K562 (cell line): ENCODE results near the gene NT5DC2. TPM values are rescaled to one million over a fixed set of nuclear protein-coding genes. Genes with fewer than 3 reads are reported as not detected.

Experiments
- ATAC-seq: fragments of 200-7000 bp; cut with Tn5 transposase; 3 replicates; pipeline ENCODE4 v1.9.1; 2020; ENCODE audit warnings: moderate library complexity
- BruUV-seq: library from RNA; stranded (reverse); fragments of 400-500 nt; replicated peaks from 2 replicates; lab custom pipeline; 2021; lab: Mats Ljungman, UMichigan
- CTCF ChIA-PET: fragments of 300-600 bp; formaldehyde crosslinking; extraction: SDS; loops from one replicate; lab custom pipeline; 2021; ENCODE audit warnings: low intra/inter-chr PET ratio; lab: Yijun Ruan, JAX
- POLR2A ChIA-PET: fragments of 300-600, 350-650 bp; sonication (Branson Sonifier 250); formaldehyde crosslinking; extraction: SDS; loops from one replicate; lab custom pipeline; 2021; ENCODE audit warnings: antibody characterized with exemption, inconsistent platforms; lab: Yijun Ruan, JAX
- DNase-seq, 4 experiments: peaks; one replicate each; pipeline versions ENCODE4 v3.0.0 to v3.0.0-alpha.2; 2011 to 2018; ENCODE audit warnings: low spot score in 3 of 4, mixed read lengths in 3 of 4; ENCODE audit errors: extremely low read depth in 1 of 4
- FAIRE-seq: peaks from 2 replicates; lab custom pipeline; 2011; peaks lifted over from hg19 to GRCh38; lab: Jason Lieb, UNC
- H2AFZ ChIP-seq: 2 replicates; pipeline ENCODE4 v1.6.0; 2011; ENCODE audit warnings: low read depth, low read length, control low read depth, inconsistent platforms
- H3K27ac ChIP-seq: fragments of 200-600 bp; 3 replicates; pipeline ENCODE4 v1.8.0; 2011; ENCODE audit warnings: low read depth, mild to moderate bottlenecking, control low read depth, inconsistent platforms, low read length, moderate library complexity, mixed read lengths; ENCODE audit errors: extremely low read depth
- H3K27me3 ChIP-seq, 2 experiments: fragments of 300-600 bp in 1 of 2; 2 replicates in 1 of 2; 3 replicates in 1 of 2; pipeline versions ENCODE4 v1.6.0 to v1.8.0; 2011; ENCODE audit warnings: inconsistent platforms in 2 of 2, low read length in 2 of 2, mild to moderate bottlenecking in 1 of 2, mixed read lengths in 1 of 2, moderate library complexity in 1 of 2; ENCODE audit not compliant: control insufficient read depth in 2 of 2, insufficient read depth in 2 of 2
- H3K36me3 ChIP-seq: fragments of 300-600 bp; 3 replicates; pipeline ENCODE4 v1.8.0; 2011; ENCODE audit warnings: mild to moderate bottlenecking, low read length, inconsistent platforms; ENCODE audit not compliant: control insufficient read depth, insufficient read depth
- H3K4me1 ChIP-seq, 2 experiments: fragments of 200-600 bp in 1 of 2; replicated peaks in 1 of 2; 2 replicates in 1 of 2; 3 replicates in 1 of 2; pipeline versions ENCODE4 v1.5.1 to v1.8.0; 2011; ENCODE audit warnings: inconsistent platforms in 2 of 2, low read length in 2 of 2, mild to moderate bottlenecking in 1 of 2, mixed read lengths in 1 of 2, moderate library complexity in 1 of 2; ENCODE audit not compliant: control insufficient read depth in 2 of 2, insufficient read depth in 2 of 2
- H3K4me2 ChIP-seq: 2 replicates; pipeline ENCODE4 v1.6.1; 2011; ENCODE audit warnings: low read length, control low read depth, inconsistent platforms, mixed read lengths; ENCODE audit not compliant: insufficient read depth
- H3K4me3 ChIP-seq: fragments of 200-600 bp; sonication (generic), shearing (Covaris generic); 2 replicates; pipeline ENCODE4 v1.5.1; 2016; ENCODE audit warnings: control low read depth, inconsistent platforms
- H3K79me2 ChIP-seq: fragments of 200-600 bp; 3 replicates; pipeline ENCODE4 v1.8.0; 2011; ENCODE audit warnings: low read length, inconsistent platforms; ENCODE audit not compliant: control insufficient read depth, insufficient read depth
- H3K9ac ChIP-seq, 2 experiments: 2 replicates each; pipeline versions ENCODE4 v1.6.0 to v1.6.1; 2011; ENCODE audit warnings: low read depth in 2 of 2, low read length in 2 of 2, control low read depth in 1 of 2, inconsistent platforms in 1 of 2, mild to moderate bottlenecking in 1 of 2, mixed read lengths in 1 of 2; ENCODE audit not compliant: insufficient read depth in 1 of 2
- H3K9me1 ChIP-seq: one replicate; pipeline ENCODE4 v1.6.0; 2011; ENCODE audit warnings: inconsistent platforms, mild to moderate bottlenecking, low read length, moderate library complexity; ENCODE audit not compliant: control insufficient read depth, insufficient read depth
- H3K9me3 ChIP-seq: replicated peaks from 2 replicates; pipeline ENCODE4 v1.5.1; 2011; ENCODE audit warnings: low read depth, low read length, inconsistent platforms; ENCODE audit not compliant: control insufficient read depth, insufficient read depth
- H4K20me1 ChIP-seq: replicated peaks from 2 replicates; pipeline ENCODE4 v1.6.1; 2011; ENCODE audit warnings: low read length, inconsistent platforms, mixed read lengths; ENCODE audit not compliant: control insufficient read depth, insufficient read depth
- HDAC2 ChIP-seq: fragments of 450-650 bp; IDR thresholded peaks from 2 replicates; pipeline ENCODE4 v1.6.1; 2016; ENCODE audit warnings: mild to moderate bottlenecking
- HEY1 ChIP-seq: fragments of 250-450 bp; sonication (Bioruptor Pico); IDR thresholded peaks from 2 replicates; pipeline ENCODE4 v1.5.0; 2020; ENCODE audit warnings: mild to moderate bottlenecking, moderate library complexity, borderline replicate concordance
- HSF4 ChIP-seq: fragments of 250-450 bp; sonication (Bioruptor Pico); IDR thresholded peaks from 2 replicates; pipeline ENCODE4 v2.1.2; 2022; ENCODE audit warnings: mild to moderate bottlenecking, moderate library complexity, borderline replicate concordance
- NFXL1 ChIP-seq: fragments of 450-650 bp; formaldehyde crosslinking; IDR thresholded peaks from 2 replicates; pipeline ENCODE4 v1.4.0; 2021; ENCODE audit warnings: mild to moderate bottlenecking
- POLR3G ChIP-seq: IDR thresholded peaks from 2 replicates; pipeline ENCODE4 v1.6.1; 2011; ENCODE audit not compliant: insufficient read length, insufficient replicate concordance; ENCODE audit errors: extremely low read depth
- PYGO2 ChIP-seq: fragments of 450-650 bp; IDR thresholded peaks from 2 replicates; pipeline ENCODE4 v1.6.1; 2016; ENCODE audit warnings: mild to moderate bottlenecking, missing genetic modification characterization, moderate library complexity, missing compliant biosample characterization
- in situ Hi-C: fragments of 300-500 bp; cut with MboI; formaldehyde crosslinking; loops from 4 replicates; pipeline ENCODE4 v1.15.0; 2018; ENCODE audit warnings: inconsistent platforms, mixed read lengths
- intact Hi-C: fragments of 100-400 bp; cut with micrococcal nuclease; formaldehyde crosslinking; loops from 2 replicates; pipeline ENCODE4 v1.14.2; 2022
- polyA plus RNA-seq, 8 experiments: library from polyadenylated mRNA; depleted of rRNA in 4 of 8; stranded (reverse) in 5 of 8; unstranded in 3 of 8; fragments of >200 nt; fragmentation: Nextera tagmentation in 2 of 8; fragmentation: Illumina TruSeq in 1 of 8; extraction: Ambion mirVana in 2 of 8; extraction: Trizol in 1 of 8; gene quantifications; 2 replicates each; pipeline versions ENCODE4 v1.2.1 to v1.2.3, GENCODE V29; 2011 to 2014; ENCODE audit warnings: inconsistent platforms in 1 of 8, missing spikeins in 1 of 8
- total RNA-seq, 7 experiments: library from RNA; depleted of rRNA in 6 of 7; stranded (reverse); fragments of >200 nt in 6 of 7; fragmentation: Illumina TruSeq in 2 of 7; extraction: Trizol in 2 of 7; gene quantifications; 2 replicates each; pipeline versions ENCODE4 v1.2.1 to v1.2.3, GENCODE V29; 2011 to 2021; ENCODE audit warnings: low replicate concordance in 1 of 7
- TF ChIP-seq, protein P1 (sequence below): fragments of 250-450 bp; sonication (Bioruptor Pico); IDR thresholded peaks from 2 replicates; pipeline ENCODE4 v1.5.0; 2021; ENCODE audit warnings: mild to moderate bottlenecking, moderate library complexity

NT5DC2 gene
- total and polyA plus RNA-seq, 9 of the 15 experiments (the other 6 are each of a cell fraction or from before 2014, with no cell fraction given) = 25.6 to 168 (median 122) TPM

GRCh38 chr3:52551118-52551517, 17.5 kb upstream of the NT5DC2 start:
- H4K20me1 ChIP-seq = 0 out of 2 replicates have a peak, but pooled peaks cover 4% of the 10 kb centered on the region
- intact Hi-C loops = no loop called here
- FAIRE-seq (no peak), ATAC-seq (no peak), DNase-seq (no peak)
- H3K27ac ChIP-seq = no peak overlapping the region
- ChIA-PET POLR2A (interaction anchor here (1.3 to 2.0 kb wide), 2 partner anchors 10 to 11 kb away, joined by 4 to 10 read pairs; no protein-coding TSS in a partner anchor), CTCF (no interaction called here)
- peaks cover 0 to 4% of the 10 kb centered on the region in 2 experiments; a peak in 2 of 5 replicates for H3K4me1 ChIP-seq
- no peaks in the 10 kb centered on the region for H3K79me2 ChIP-seq
- no peaks in the 10 kb centered on the region for H3K27me3 ChIP-seq
- no peaks in the 10 kb centered on the region for H3K9me1 ChIP-seq
- no peak overlapping the region for H3K4me2 ChIP-seq
- TF ChIP-seq HSF4 (CRISPR knock-in tag) (no peak), PYGO2 (no peak), NFXL1 (no peak), HEY1 (CRISPR knock-in tag) (no peak), POLR3G (no peak), HDAC2 (no peak)
- TF ChIP-seq, protein P1, sequence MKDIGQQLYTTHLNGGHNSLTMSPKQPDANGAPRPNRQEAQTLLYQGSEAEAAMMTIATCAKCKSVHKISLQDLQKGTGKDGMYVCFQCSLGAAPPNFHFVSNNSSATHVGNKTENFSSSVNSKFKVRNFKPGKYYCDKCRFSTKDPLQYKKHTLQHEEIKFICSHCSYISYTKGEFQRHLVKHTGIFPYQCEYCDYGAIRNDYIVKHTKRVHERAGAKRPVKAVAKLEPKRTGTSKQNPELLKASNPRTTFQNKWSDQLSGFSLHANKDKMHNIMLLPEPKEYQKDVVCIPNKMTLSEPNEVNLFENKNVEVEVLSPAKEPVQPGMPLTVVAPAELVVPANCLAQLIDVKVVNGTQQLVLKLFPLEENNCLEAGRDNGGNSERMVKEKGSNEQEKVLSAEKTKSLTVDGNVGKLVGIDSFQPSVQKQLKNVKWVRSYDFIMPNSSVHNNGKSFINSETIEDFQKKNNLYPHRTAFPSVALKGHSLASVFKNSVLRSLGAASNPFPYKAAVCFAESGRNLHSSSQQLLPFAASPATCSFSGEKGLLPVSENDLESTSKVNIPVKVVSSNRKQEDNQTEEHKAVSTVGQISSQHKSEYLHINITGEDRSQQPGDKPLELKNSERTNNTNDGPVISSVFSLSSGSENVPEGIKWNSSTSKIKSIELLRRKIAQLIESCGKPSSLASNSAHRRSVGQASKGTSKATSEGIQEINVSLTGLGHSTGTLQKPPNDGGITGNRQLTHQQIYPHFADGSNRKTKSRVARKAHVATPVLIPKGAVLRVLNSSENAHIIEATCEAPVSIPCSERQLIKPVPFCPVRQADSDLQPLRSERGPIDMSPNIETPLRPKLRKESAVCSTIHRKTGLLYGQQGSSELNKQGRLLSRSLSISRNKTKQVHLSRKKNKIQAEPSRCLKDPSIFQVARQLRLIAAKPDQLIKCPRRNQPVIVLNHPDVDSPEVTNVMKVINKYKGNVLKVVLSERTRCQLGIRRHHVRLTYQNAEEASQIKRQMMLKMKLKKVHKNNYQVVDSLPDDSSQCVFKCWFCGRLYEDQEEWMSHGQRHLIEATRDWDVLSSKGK (CRISPR knock-in tag) = no peak
- H3K36me3 ChIP-seq = peaks cover 60% of the 10 kb centered on the region; the same call in 2 of the 3 replicates
- no peak overlapping the region for H3K9ac ChIP-seq
- in situ Hi-C loops = no loop called here
- no peak overlapping the region for H3K4me3 ChIP-seq
- no peaks in the 10 kb centered on the region for H3K9me3 ChIP-seq
- H2AFZ ChIP-seq = no peak overlapping the region
- BruUV-seq = no TSS peak
